Type B pancreatic cell (in vitro differentiated cells): Measurements from ENCODE around the gene IL1RAPL1. TPM values are rescaled to one million over a fixed set of nuclear protein-coding genes. Genes with fewer than 3 reads are reported as not detected.

Source experiments
- DNase-seq: peaks from one replicate; pipeline ENCODE4 v3.0.0; 2021; ENCODE audit warnings: mixed read lengths; ENCODE audit not compliant: unreplicated experiment; ENCODE audit errors: extremely low spot score
- H3K27ac Mint-ChIP-seq: 2 replicates; pipeline ENCODE4 v1.8.0; 2021; ENCODE audit warnings: mild to moderate bottlenecking, mixed read lengths
- H3K27me3 Mint-ChIP-seq: 2 replicates; pipeline ENCODE4 v1.8.0; 2021; ENCODE audit warnings: mixed read lengths
- H3K36me3 Mint-ChIP-seq: 2 replicates; pipeline ENCODE4 v1.8.0; 2021; ENCODE audit warnings: mixed read lengths
- H3K4me1 Mint-ChIP-seq: one replicate; pipeline ENCODE4 v1.8.0; 2021; ENCODE audit warnings: mixed read lengths; ENCODE audit not compliant: unreplicated experiment
- H3K4me3 Mint-ChIP-seq: 2 replicates; pipeline ENCODE4 v1.8.0; 2021; ENCODE audit warnings: mild to moderate bottlenecking, mixed read lengths
- H3K9me3 Mint-ChIP-seq: 2 replicates; pipeline ENCODE4 v1.8.0; 2021; ENCODE audit warnings: mixed read lengths
- CTCF ChIP-seq: fragments of 200-600 bp; sonication (generic); conservative IDR thresholded peaks from 2 replicates; pipeline ENCODE4 v1.5.0; 2021; ENCODE audit warnings: antibody characterized with exemption, mild to moderate bottlenecking
- total RNA-seq: library from RNA; stranded (reverse); gene quantifications from 2 replicates; pipeline ENCODE4 v1.2.1, GENCODE V29; 2021; ENCODE audit warnings: low replicate concordance

Gene IL1RAPL1
- total RNA-seq, 1 donor from 2014 or later: 2.6 TPM

DNA sequence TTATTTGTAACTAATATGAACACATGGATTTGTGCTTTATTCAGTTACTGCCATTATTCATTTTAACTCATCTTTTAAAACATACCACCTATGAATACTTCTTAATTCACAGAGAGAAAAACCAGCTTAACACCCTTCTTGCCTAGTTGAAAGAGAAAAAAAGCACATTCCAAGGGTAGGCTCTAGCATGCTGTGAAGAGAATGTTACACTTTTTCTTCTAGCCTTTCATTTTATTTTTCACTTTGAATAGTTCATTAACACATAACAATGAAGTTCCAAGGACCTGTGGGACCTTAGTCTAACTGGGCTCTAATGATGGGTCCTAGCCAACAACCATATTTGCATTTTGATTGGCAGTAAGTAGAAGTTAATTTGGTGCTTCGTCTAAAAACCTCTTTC lies 1348.2 kb downstream of the IL1RAPL1 start:
- Mint-ChIP-seq H3K4me3 (no peak overlapping the region), H3K27ac (no peak overlapping the region)

DNA sequence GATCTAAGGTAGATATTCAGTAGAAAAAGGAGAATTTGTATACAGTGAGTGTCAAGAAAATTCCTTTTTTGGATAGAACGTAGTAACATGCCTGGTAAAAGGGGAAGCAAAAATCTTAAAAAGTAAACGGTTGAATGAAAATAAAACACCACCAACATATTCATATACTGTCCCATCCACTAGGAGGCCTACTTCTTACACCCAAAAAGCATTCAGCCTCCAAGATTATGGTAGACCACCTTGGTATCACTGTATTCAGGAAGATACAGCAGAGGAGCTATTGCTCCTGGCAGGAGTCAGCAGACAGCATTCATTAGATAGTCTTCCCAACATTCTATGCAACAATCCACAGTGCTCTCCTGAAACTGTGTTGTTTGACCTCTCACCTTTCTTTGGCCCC lies 1353.5 kb downstream of the IL1RAPL1 start:
- Mint-ChIP-seq H3K9me3 (no peaks in the 10 kb centered on the region), H3K27me3 (no peaks in the 10 kb centered on the region), H3K27ac (no peak overlapping the region), H3K4me1 (peaks cover 39% of the 10 kb centered on the region), H3K36me3 (no peaks in the 10 kb centered on the region), H3K4me3 (no peak overlapping the region)
- no peak for DNase-seq
- TF ChIP-seq CTCF: peak; percentile 42

More for the DNA sequence above, 1348.2 kb downstream of the IL1RAPL1 start:
- no peak for TF ChIP-seq CTCF
- Mint-ChIP-seq H3K36me3 (no peaks in the 10 kb centered on the region), H3K27me3 (no peaks in the 10 kb centered on the region), H3K9me3 (no peaks in the 10 kb centered on the region), H3K4me1 (peaks cover 27% of the 10 kb centered on the region)
- DNase-seq: no peak

- Mint-ChIP-seq H3K4me1 (peaks cover 34% of the 10 kb centered on the region), H3K27ac (no peak overlapping the region)
Observed at GRCh38 chrX:29941287-29941686, 1354.0 kb downstream of the IL1RAPL1 start.

DNA sequence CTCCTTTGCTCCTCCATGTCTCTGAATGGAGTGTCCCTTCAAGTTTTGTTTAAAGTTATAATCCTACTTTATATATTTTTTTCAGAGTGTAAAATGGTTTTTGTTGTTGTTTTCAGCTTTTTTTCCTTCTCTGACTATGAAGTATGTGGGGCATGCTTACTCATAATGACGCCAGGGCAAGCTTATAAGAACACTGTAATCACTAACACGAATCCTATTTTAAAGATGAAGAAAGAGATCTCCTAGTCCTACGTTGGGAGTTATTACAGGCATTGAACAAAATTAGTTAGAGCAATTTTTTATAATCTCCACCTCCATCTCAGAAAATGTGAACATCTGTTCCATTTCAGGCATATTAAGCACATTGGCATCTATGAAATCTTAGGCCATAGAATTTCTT lies 1360.0 kb downstream of the IL1RAPL1 start:
- no peak for TF ChIP-seq CTCF
- Mint-ChIP-seq H3K36me3 (no peaks in the 10 kb centered on the region), H3K4me1 (peaks cover 4% of the 10 kb centered on the region), H3K27ac (no peak overlapping the region), H3K27me3 (no peaks in the 10 kb centered on the region), H3K4me3 (no peak overlapping the region), H3K9me3 (no peaks in the 10 kb centered on the region)
- DNase-seq: no peak

More at GRCh38 chrX:29941287-29941686, 1354.0 kb downstream of the IL1RAPL1 start:
- DNase-seq: no peak
- Mint-ChIP-seq H3K36me3 (no peaks in the 10 kb centered on the region), H3K4me3 (no peak overlapping the region), H3K27me3 (no peaks in the 10 kb centered on the region), H3K9me3 (no peaks in the 10 kb centered on the region)
- no peak for TF ChIP-seq CTCF

DNA sequence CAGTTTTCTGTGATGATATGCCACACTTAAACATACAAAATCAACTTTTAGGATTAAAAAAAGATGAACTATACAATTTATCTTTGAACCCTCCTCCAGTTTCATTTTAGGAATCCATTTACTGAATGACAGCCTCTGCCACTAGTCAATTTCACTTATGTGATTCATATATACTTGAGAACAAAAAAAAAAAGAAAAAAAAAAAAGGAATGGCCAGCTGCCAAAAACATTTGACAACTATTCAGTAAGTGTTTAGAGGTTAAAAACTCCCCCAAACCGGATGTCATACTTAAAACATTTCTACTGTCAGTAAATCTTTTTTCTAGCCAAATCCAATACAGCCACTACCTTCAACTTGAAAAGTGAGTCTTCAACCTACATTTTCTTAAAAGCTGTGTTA lies 1361.4 kb downstream of the IL1RAPL1 start:
- DNase-seq: no peak
- Mint-ChIP-seq H3K36me3 (no peaks in the 10 kb centered on the region), H3K9me3 (no peaks in the 10 kb centered on the region), H3K27ac (no peak overlapping the region), H3K27me3 (no peaks in the 10 kb centered on the region), H3K4me3 (no peak overlapping the region), H3K4me1 (peaks cover 4% of the 10 kb centered on the region)
- TF ChIP-seq CTCF: no peak

DNA sequence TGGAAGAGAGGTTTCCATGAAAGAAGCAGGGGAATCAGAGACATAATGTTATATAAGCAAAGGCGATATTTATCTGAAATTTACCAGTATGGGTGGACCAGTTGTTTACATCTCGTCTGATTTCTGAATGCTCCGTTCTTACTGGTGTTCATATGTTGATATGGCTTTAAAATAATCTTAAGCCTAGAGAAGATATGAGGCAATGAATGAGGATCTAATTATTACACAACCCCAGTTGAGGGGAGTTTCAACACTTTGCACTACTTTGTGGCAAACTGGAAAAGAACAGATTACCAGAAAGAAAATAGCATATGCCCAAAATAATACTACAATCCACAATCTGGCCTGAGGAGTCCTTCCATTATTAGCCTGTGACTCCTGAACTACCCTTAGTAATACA lies 1364.8 kb downstream of the IL1RAPL1 start:
- no peak overlapping the region for H3K4me3 Mint-ChIP-seq
- H3K36me3 Mint-ChIP-seq: no peaks in the 10 kb centered on the region
- no peak overlapping the region for H3K27ac Mint-ChIP-seq
- TF ChIP-seq CTCF: no peak
- no peaks in the 10 kb centered on the region for H3K9me3 Mint-ChIP-seq
- no peaks in the 10 kb centered on the region for H3K27me3 Mint-ChIP-seq
- DNase-seq: no peak
- H3K4me1 Mint-ChIP-seq: peaks cover 4% of the 10 kb centered on the region
